Thyroid gland (tissue), 4 donors: ENCODE data around the gene SPECC1. TPM values are rescaled to one million over a fixed set of nuclear protein-coding genes. Genes with fewer than 3 reads are reported as not detected.

Source experiments
- DNase-seq, 2 donors: peaks; one replicate each; pipeline ENCODE4 v3.0.0-alpha.2; 2019
- H3K27ac ChIP-seq, 3 donors: fragments of 200-600 bp; sonication (generic); 1 replicate in 2 of 3; 2 replicates in 1 of 3; pipeline ENCODE4 v1.5.1; 2016 to 2019; ENCODE audit warnings: mild to moderate bottlenecking in 1 of 3, moderate library complexity in 1 of 3
- H3K27me3 ChIP-seq: fragments of 200-600 bp; sonication (generic); one replicate; pipeline ENCODE4 v1.5.1; 2019
- H3K36me3 ChIP-seq, 2 donors: fragments of 200-600 bp; sonication (generic); one replicate each; pipeline ENCODE4 v1.5.1; 2016 to 2019
- H3K4me1 ChIP-seq, 2 donors: fragments of 200-600 bp; sonication (generic); one replicate each; pipeline ENCODE4 v1.5.1; 2017 to 2019
- H3K4me3 ChIP-seq, 3 donors: fragments of 200-600 bp; sonication (generic); replicated peaks in 1 of 3; 1 replicate in 2 of 3; 2 replicates in 1 of 3; pipeline ENCODE4 v1.5.1; 2016; ENCODE audit warnings: mild to moderate bottlenecking in 1 of 3
- H3K9me3 ChIP-seq: fragments of 200-600 bp; sonication (generic); one replicate; pipeline ENCODE4 v1.5.1; 2017
- CTCF ChIP-seq, 6 experiments: fragments of 200-600 bp in 3 of 6; fragments of 450-650 bp in 3 of 6; sonication (generic) in 3 of 6; IDR thresholded peaks; one replicate each; pipeline ENCODE4 v1.5.1; 2016 to 2019; ENCODE audit warnings: antibody characterized with exemption in 6 of 6, mild to moderate bottlenecking in 2 of 6, inconsistent platforms in 1 of 6, moderate library complexity in 1 of 6
- POLR2A ChIP-seq, 2 donors: fragments of 450-650 bp; IDR thresholded peaks; one replicate each; pipeline ENCODE4 v1.6.1; 2017; ENCODE audit warnings: antibody characterized with exemption in 2 of 2, mild to moderate bottlenecking in 2 of 2, moderate library complexity in 1 of 2
- WGBS, 2 donors: methylation state at CpG; one replicate each; pipeline ENCODE4 v1.1.5; 2017; 5-methylcytosine and 5-hydroxymethylcytosine counted together
- intact Hi-C: fragments of 100-400 bp; cut with DNase I; formaldehyde crosslinking; loops from one replicate; pipeline ENCODE4 v1.15.1; 2023
- total RNA-seq, 4 donors: library from RNA; depleted of rRNA; stranded (reverse); fragments of >200 nt; gene quantifications; one replicate each; pipeline ENCODE4 v1.2.3, GENCODE V29; 2016

SPECC1 gene
- total RNA-seq, 4 donors from 2014 or later: 19.8 to 41.5 (median 24.4) TPM

GRCh38 chr17:20154286-20155000 is 145.3 kb downstream of the SPECC1 start:
- H3K4me1 ChIP-seq: peaks cover 5 to 7% of the 10 kb centered on the region in 2 donors
- intact Hi-C loops: no loop called here
- H3K4me3 ChIP-seq: no peak overlapping the region

GRCh38 chr17:20155258-20156195 is 146.4 kb downstream of the SPECC1 start:
- intact Hi-C loops: no loop called here
- Histone ChIP-seq H3K36me3 (no peaks in the 10 kb centered on the region), H3K27ac (peak overlapping the region in 1 of 3 donors; percentile 53), H3K27me3 (no peaks in the 10 kb centered on the region), H3K4me3 (peak overlapping the region in 2 of 3 donors; percentile 60 to 62), H3K9me3 (no peaks in the 10 kb centered on the region), H3K4me1 (peaks cover 5 to 7% of the 10 kb centered on the region in 2 donors)
- peak in 1 of 2 donors; percentile 76 for TF ChIP-seq POLR2A (IDR thresholded peaks at IDR 0.05)
- TF ChIP-seq CTCF (IDR thresholded peaks at IDR 0.05): no peak
- DNase-seq: peak; percentile 99
- 22 to 23% methylated on average over 32 to 34 of the region's 69 CpGs for WGBS, 2 donors

More at GRCh38 chr17:20154286-20155000, 145.3 kb downstream of the SPECC1 start:
- Histone ChIP-seq H3K9me3 (no peaks in the 10 kb centered on the region), H3K36me3 (no peaks in the 10 kb centered on the region), H3K27me3 (no peaks in the 10 kb centered on the region), H3K27ac (no peak overlapping the region)
- WGBS, 2 donors: 93 to 95% methylated on average over 11 of the region's 11 CpGs
- DNase-seq: no peak
- no peak for TF ChIP-seq POLR2A (IDR thresholded peaks at IDR 0.05)
- TF ChIP-seq CTCF (IDR thresholded peaks at IDR 0.05): no peak

- peak overlapping the region in 2 of 3 donors; percentile 60 to 62 for H3K4me3 ChIP-seq
- H3K27me3 ChIP-seq: no peaks in the 10 kb centered on the region
- intact Hi-C loops: no loop called here
- no peaks in the 10 kb centered on the region for H3K36me3 ChIP-seq
- TF ChIP-seq CTCF (IDR thresholded peaks at IDR 0.05): no peak
- TF ChIP-seq POLR2A (IDR thresholded peaks at IDR 0.05): no peak
- peaks cover 5 to 7% of the 10 kb centered on the region in 2 donors for H3K4me1 ChIP-seq
- peak; percentile 15 to 50 for DNase-seq
- no peaks in the 10 kb centered on the region for H3K9me3 ChIP-seq
- 2 to 4% methylated on average over 19 to 23 of the region's 72 CpGs for WGBS, 2 donors
- peak overlapping the region in 1 of 3 donors; percentile 53 for H3K27ac ChIP-seq
Measured at GRCh38 chr17:20156196-20157000, 147.2 kb downstream of the SPECC1 start.

DNA sequence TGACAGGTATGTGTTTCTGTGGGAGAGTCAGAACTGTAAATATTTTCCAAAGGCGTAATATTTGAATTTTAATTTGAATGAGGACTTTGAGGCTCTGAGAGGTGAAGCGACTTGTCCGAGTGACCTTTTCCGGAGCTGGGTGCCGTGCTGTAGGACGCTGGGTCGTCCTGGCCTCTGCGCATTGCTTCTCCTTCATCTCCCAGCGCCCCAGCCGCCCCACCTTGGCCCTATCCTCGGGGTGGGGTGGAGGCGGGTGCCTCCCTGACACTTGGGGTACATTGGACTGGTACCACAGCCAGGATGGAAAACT is 147.8 kb downstream of the SPECC1 start:
- no peak for TF ChIP-seq CTCF (IDR thresholded peaks at IDR 0.05)
- no peak for TF ChIP-seq POLR2A (IDR thresholded peaks at IDR 0.05)
- DNase-seq: no peak
- Histone ChIP-seq H3K9me3 (no peaks in the 10 kb centered on the region), H3K4me1 (peaks cover 5 to 7% of the 10 kb centered on the region in 2 donors), H3K27me3 (no peaks in the 10 kb centered on the region), H3K27ac (no peak overlapping the region), H3K36me3 (no peaks in the 10 kb centered on the region), H3K4me3 (peak overlapping the region in 1 of 3 donors; percentile 60)
- intact Hi-C loops: no loop called here
- WGBS, 2 donors: 61 to 67% methylated on average over 12 of the region's 12 CpGs
